Ovary (tissue), 9 donors: ENCODE measurements around the gene LPIN1. TPM values are rescaled to one million over a fixed set of nuclear protein-coding genes. Genes with fewer than 3 reads are reported as not detected.

Source experiments
- DNase-seq, 5 donors: peaks; one replicate each; pipeline ENCODE4 v3.0.0-alpha.2; 2019 to 2020
- H3K27ac ChIP-seq, 2 donors: fragments of 200-600 bp; one replicate each; pipeline versions ENCODE4 v1.5.1 to v1.8.0; 2019 to 2022
- H3K27me3 ChIP-seq: fragments of 200-600 bp; one replicate; pipeline ENCODE4 v1.8.0; 2022
- H3K36me3 ChIP-seq: fragments of 200-600 bp; sonication (generic); one replicate; pipeline ENCODE4 v1.5.1; 2019
- H3K4me1 ChIP-seq: one replicate; pipeline ENCODE4 v1.8.1; 2013; ENCODE audit warnings: mild to moderate bottlenecking, moderate library complexity; ENCODE audit not compliant: insufficient read depth
- H3K4me3 ChIP-seq: fragments of 200-600 bp; sonication (generic); one replicate; pipeline ENCODE4 v1.5.1; 2017
- H3K9me3 ChIP-seq, 2 donors: fragments of 200-600 bp in 1 of 2; sonication (generic) in 1 of 2; one replicate each; pipeline versions ENCODE4 v1.5.1 to v1.8.1; 2013 to 2019; ENCODE audit warnings: mild to moderate bottlenecking in 1 of 2, moderate library complexity in 1 of 2
- EP300 ChIP-seq: sonication (generic); formaldehyde crosslinking; IDR thresholded peaks from one replicate; pipeline ENCODE4 v1.6.1; 2017; ENCODE audit warnings: antibody characterized with exemption
- POLR2A ChIP-seq: fragments of 450-650 bp; IDR thresholded peaks from one replicate; pipeline ENCODE4 v1.6.1; 2017; ENCODE audit warnings: antibody characterized with exemption, mild to moderate bottlenecking, moderate library complexity
- WGBS, 3 donors: extraction: QIAGEN DNeasy Blood & Tissue Kit in 1 of 3; methylation state at CpG; one replicate each; pipeline versions ENCODE4 v1.1.5 to v1.1.7; 2013 to 2017; 5-methylcytosine and 5-hydroxymethylcytosine counted together
- intact Hi-C, 4 donors: fragments of 100-400 bp; cut with DNase I; formaldehyde crosslinking; loops; one replicate each; pipeline versions ENCODE4 v1.11.0 to v1.15.1; 2022 to 2023
- polyA plus RNA-seq, 2 donors: library from polyadenylated mRNA; stranded (reverse); fragments of 200-250 nt in 1 of 2; fragments of 350-450 nt in 1 of 2; fragmentation: Illumina TruSeq in 1 of 2; extraction: RNeasy Lipid Tissue Mini Kit (QIAGEN cat#74804) in 1 of 2; gene quantifications; one replicate each; pipeline ENCODE4 v1.2.3, GENCODE V29; 2013 to 2014
- total RNA-seq, 7 donors: library from RNA; depleted of rRNA in 2 of 7; stranded (reverse); fragments of >200 nt in 2 of 7; fragmentation: NEBNext Ultra II Directional in 3 of 7; extraction: Animal tissue kit (Norgen Biotek cat#: 25700) in 3 of 7; gene quantifications; one replicate each; pipeline versions ENCODE4 v1.1.0 to v1.2.4, GENCODE V29; 2016 to 2023
- TF ChIP-seq, protein P1 (sequence below), 3 donors: fragments of 450-650 bp in 2 of 3; fragments of 200-600 bp in 1 of 3; IDR thresholded peaks; one replicate each; pipeline versions ENCODE4 v1.5.1 to v1.8.0; 2016 to 2022; ENCODE audit warnings: antibody characterized with exemption in 3 of 3, mild to moderate bottlenecking in 1 of 3
- donor health status: DM: no; HTN: no; CAD: no; lungs with moderate emphysema.
- donor health status: DM: no; HTN: no; CAD: no.
- donor health status: Bipolar disorder and iron deficiency.
- donor health status: DM: yes; HTN: yes; CAD: no.
- donor health status: DM: no; HTN: no; CAD: no.
- donor health status: DM: yes; HTN: yes; CAD: no.

The LPIN1 gene
- total and polyA plus RNA-seq, 9 donors = 19.9 to 144 (median 50.8) TPM

DNA sequence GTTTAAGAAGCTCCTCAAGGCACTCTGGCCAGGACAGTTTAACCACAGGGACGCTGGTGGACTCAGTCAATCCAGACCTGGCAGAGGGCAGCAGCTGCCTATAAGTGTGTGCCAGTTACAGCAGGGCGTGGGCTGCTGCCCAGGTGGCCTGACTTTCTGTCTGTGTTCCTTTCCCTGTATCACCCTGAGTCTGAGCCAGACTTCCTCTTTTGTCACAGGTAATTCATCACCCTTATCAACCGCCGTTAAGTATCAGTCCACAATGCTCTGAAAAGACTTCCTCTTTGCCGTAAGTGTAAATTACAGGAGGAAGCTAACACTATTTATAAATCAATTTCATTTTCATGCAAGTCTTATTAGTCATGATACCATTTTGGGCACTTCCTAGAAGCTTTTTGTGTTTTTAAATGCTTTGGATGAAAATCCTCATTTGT is 7.0 kb downstream of the LPIN1 start:
- Histone ChIP-seq H3K27ac (no peak overlapping the region), H3K4me3 (no peak overlapping the region), H3K9me3 (no peaks in the 10 kb centered on the region), H3K36me3 (no peaks in the 10 kb centered on the region), H3K4me1 (peaks cover 25% of the 10 kb centered on the region), H3K27me3 (no peaks in the 10 kb centered on the region)
- intact Hi-C loops = no loop called here
- WGBS, 3 donors = 27 to 39% (median 38%) methylated on average over 5 of the region's 5 CpGs
- TF ChIP-seq EP300 = no peak
- TF ChIP-seq, protein P1, sequence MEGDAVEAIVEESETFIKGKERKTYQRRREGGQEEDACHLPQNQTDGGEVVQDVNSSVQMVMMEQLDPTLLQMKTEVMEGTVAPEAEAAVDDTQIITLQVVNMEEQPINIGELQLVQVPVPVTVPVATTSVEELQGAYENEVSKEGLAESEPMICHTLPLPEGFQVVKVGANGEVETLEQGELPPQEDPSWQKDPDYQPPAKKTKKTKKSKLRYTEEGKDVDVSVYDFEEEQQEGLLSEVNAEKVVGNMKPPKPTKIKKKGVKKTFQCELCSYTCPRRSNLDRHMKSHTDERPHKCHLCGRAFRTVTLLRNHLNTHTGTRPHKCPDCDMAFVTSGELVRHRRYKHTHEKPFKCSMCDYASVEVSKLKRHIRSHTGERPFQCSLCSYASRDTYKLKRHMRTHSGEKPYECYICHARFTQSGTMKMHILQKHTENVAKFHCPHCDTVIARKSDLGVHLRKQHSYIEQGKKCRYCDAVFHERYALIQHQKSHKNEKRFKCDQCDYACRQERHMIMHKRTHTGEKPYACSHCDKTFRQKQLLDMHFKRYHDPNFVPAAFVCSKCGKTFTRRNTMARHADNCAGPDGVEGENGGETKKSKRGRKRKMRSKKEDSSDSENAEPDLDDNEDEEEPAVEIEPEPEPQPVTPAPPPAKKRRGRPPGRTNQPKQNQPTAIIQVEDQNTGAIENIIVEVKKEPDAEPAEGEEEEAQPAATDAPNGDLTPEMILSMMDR (IDR thresholded peaks at IDR 0.05) = no peak
- no peak for TF ChIP-seq POLR2A
- DNase-seq = no peak

DNA sequence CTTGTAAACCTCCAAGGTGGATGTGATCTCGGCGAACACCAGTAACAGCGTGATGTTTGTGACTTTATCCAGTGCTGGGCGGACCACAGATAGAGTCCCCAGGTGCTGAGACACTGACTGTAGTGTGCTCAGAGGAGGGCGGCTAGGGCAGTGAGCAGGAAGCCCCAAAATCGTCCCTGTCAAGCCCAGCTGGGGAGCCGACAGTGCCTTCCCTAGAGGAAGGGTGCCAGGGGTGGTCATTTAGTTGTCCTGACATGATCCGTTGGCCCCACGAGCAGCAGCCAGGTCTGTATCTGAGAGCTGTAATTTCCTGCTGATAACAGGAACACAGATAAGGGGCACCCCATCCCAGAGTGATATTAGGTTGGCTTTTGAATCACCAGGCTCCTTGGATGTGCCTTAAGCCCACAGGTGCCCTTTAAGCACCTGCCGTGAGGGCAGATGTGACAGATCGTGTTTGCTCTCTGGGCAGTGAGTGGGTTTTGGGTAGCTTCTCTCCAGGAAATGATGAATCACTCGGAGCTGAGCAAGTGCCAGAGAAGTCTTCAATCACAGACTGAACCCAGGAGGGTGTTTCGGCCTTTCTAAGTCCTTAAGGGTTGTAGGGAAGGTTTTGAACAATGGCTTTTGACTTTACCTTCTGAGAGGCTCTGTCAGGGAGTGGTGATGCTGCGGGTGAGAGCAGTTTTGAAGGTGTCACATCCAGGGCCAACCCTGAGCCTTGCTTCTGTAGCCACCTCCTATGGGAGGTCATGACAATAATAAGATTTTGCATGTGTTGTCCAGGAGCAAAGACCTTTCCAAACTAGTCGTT is 7.7 kb downstream of the LPIN1 start:
- Histone ChIP-seq H3K36me3 (no peaks in the 10 kb centered on the region), H3K4me1 (peaks cover 23% of the 10 kb centered on the region), H3K27ac (no peak overlapping the region), H3K9me3 (no peaks in the 10 kb centered on the region), H3K27me3 (no peaks in the 10 kb centered on the region), H3K4me3 (no peak overlapping the region)
- intact Hi-C loops = no loop called here
- WGBS, 3 donors = 41 to 43% (median 43%) methylated on average over 15 of the region's 15 CpGs
- TF ChIP-seq EP300 = no peak
- TF ChIP-seq, protein P1 (IDR thresholded peaks at IDR 0.05) = no peak
- TF ChIP-seq POLR2A = no peak
- no peak for DNase-seq

DNA sequence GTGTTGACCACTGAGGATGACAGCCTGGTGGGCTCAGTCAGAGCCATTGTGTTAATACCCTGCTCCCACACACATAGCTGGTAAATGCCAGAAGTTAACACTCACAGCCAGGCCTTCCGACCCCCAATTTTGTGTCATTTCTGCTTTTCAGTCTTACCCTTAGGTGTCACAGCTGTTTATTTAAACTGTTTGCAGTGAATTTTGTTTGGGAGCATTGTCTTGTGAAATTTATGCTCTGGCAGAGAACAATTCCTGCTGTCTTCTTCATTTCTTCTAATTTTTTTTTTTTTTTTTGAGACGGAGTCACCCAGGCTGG is 8.2 kb downstream of the LPIN1 start:
- Histone ChIP-seq H3K4me1 (peaks cover 18% of the 10 kb centered on the region), H3K27ac (no peak overlapping the region)
- intact Hi-C loops = no loop called here

DNA sequence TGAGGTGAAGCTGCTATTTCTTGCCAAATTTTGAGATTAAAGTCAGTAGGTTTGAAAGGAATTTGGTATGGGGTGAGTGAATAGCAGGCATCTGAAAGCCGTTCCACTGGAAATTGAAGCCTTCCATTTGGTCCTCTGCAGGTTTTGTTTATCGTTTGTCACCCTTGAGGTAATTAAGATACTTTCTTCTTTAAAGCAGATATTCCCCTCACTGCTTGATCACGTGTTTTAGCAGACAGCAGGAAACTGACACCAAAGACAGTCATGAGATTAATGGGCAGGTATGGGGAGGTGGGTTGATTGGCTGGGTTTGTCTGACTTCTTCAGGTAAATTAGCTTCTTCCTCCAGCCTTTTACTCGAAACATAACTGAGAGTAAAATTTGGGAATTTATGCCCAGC is 10.7 kb downstream of the LPIN1 start:
- Histone ChIP-seq H3K36me3 (no peaks in the 10 kb centered on the region), H3K4me1 (peaks cover 11% of the 10 kb centered on the region), H3K4me3 (no peak overlapping the region), H3K9me3 (no peaks in the 10 kb centered on the region), H3K27ac (no peak overlapping the region), H3K27me3 (no peaks in the 10 kb centered on the region)
- TF ChIP-seq POLR2A (no peak), EP300 (no peak)
- TF ChIP-seq, protein P1 (IDR thresholded peaks at IDR 0.05) = no peak
- intact Hi-C loops = no loop called here
- WGBS, 3 donors = 42 to 45% (median 45%) methylated on average over 4 of the region's 4 CpGs
- no peak for DNase-seq

More for the DNA sequence above, 8.2 kb downstream of the LPIN1 start:
- DNase-seq = no peak
- H3K4me3 ChIP-seq = no peak overlapping the region
- no peaks in the 10 kb centered on the region for H3K27me3 ChIP-seq
- TF ChIP-seq, protein P1 (IDR thresholded peaks at IDR 0.05) = no peak
- TF ChIP-seq POLR2A (no peak), EP300 (no peak)
- H3K9me3 ChIP-seq = no peaks in the 10 kb centered on the region
- no peaks in the 10 kb centered on the region for H3K36me3 ChIP-seq
- WGBS, 3 donors = 67 to 88% (median 79%) methylated on average over 2 of the region's 2 CpGs
